ENCODE measurements around the gene GTF2A2.

DNA sequence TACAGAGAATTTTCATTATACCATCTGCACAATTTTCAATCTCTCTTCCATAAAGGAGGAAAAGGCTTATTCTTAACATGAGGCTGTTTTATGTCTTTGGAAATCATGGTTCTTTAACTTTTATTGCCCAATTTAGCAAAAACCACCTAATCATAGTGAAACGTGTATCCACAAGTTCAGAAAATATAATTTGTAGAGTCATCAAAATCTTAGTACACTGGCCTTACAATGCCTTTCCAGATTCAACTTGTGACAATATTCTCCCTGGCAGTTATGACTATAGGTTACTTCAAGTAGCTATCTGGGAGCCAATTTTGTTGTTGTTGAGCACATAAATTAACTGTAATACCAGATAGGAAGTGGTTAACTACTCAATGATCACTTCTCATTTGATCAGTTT lies 20.9 kb upstream of the GTF2A2 start:
- TF ChIP-seq POLR2A (IDR thresholded peaks at IDR 0.05) (no peak), EP300 (IDR thresholded peaks at IDR 0.05) (no peak), POLR2AphosphoS5 (IDR thresholded peaks at IDR 0.05) (no peak)
